ENCODE results near the gene JAKMIP2.
"Not testable (repeated sequence)": the region's sequence is repeated elsewhere in the genome, so short reads cannot be mapped to it uniquely, and the experiment has no call there.

JAKMIP2 gene

DNA sequence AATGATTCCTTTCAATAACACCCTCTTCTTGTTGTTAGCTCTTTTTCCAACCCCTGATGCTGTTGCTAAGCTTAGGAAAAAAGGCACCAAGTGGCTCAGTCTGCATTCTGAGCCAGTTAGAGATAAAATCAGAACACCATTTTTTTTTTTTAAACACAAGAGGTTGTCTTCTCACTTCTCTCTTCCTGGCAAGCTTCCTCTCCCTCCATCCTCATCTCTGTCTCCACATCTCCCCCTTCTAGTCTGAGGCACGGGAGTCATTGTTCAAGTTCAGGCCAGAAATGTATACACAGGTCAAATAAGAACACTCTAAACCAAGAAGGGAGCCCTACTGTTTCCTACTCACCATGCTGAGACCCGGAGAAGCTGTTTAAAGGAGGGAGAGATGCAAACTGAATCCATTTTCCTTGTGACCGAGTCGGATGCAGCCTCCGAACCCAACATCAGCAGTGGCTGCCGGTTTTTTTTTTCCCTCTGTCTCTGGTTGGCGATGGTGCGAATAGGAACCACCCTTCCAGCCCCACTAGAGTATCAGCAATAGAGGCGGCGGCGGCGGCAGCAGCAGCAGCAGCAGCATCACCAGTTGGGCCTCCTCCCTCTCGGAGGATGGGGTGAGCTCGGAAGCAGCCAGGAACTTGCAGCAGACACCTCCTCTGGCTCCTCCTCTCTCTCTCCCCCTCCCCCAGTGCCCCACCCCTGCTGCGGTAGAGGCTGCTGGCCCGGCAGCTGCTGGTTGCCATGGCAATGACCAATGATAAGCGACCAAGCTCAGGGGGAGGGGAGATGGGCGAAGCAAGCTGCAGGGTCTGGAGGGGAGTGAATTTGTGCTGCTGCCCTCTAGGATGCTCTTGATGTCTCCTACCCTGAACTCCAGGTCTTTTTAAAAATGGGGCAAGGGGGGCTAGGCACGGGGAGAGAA lies at the start of gene JAKMIP2:
Gene JAKMIP2, minus strand, starts transcription at position 619 of the 919 bp plus-strand sequence. CDS start 110,922 bp downstream, outside the sequence.
- peak; percentile 98 for DNase-seq

DNA sequence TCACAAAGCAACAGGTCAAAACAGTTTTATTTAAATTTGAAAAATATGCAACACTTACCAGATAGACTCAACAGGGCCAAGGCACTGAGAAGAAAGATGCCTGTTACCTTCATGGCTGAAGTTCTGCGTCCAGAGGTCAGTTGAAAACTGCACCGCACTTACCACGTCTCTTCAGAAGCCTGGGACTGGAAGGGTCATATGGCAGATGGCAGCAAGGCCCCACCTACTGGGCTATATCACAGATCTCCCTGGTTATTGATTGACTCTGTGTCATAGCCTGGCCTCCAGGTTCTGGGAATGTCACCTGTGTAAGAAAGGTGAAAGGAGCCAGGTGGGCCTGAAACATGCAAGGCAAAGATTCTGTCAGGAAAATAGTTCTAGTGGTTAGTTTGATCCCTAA lies 48.9 kb upstream of the JAKMIP2 start, which contains the start of gene SPINK1:
Gene SPINK1, minus strand, starts transcription at position 207 of the 400 bp plus-strand sequence. Its CDS starts 94 bp downstream, at position 113.
- DNase-seq, result no peak

DNA sequence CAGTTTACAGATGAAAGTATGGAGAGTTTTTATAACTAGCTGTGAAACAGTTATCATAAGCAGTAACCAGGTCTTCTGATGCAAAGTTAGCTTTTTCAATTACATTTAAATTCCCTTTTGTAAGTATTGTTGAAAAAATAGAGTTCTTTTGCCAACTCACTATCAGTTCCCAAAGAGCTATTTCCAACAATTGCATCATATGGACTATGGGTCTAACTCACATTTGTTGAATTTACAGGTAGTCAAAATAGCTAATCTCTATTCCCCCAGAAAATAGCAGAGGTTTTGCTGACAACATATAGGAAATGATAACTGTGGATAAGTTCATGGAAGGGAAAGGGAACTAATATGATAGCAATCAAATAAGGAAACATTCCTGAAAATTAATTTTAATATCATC lies 47.5 kb upstream of the JAKMIP2 start:
- DNase-seq, result no peak

DNA sequence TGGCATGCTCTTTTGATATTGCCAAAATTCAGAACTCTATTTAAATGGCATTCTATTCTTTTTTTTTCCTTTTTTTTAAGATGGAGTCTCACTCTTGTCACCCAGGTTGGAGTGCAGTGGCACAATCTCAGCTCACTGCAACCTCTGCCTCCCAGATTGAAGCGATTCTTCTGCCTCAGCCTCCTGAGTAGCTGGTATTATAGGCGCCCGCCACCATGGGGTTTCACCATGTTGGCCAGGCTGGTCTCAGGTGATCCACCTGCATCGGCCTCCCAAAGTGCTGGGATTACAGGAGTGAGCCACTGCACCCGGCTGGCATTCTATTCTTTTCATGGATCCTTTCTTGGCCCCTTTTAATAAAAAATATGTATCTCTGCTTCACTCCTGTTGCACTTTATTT lies 44.5 kb upstream of the JAKMIP2 start:
- DNase-seq, result not testable (repeated sequence)

DNA sequence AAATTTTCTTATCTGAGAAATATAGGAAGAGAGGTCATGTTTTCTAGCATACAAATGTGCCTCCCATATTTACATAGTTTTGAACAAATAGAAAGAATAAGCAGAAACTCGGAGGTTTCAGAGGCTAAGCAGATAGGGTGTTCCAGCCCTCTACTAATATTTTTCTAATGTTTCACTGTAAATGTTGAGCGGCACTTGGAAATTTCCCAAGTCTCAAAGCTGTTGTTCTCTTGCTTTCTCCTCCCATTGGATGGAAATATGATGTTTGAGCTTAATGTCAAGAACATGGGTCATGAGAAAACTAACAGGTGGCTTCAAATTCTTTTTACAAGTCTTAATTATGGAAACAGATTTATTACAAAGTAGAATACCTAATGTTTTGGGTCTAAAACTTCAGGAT lies 43.8 kb upstream of the JAKMIP2 start:
- DNase-seq, result no peak

DNA sequence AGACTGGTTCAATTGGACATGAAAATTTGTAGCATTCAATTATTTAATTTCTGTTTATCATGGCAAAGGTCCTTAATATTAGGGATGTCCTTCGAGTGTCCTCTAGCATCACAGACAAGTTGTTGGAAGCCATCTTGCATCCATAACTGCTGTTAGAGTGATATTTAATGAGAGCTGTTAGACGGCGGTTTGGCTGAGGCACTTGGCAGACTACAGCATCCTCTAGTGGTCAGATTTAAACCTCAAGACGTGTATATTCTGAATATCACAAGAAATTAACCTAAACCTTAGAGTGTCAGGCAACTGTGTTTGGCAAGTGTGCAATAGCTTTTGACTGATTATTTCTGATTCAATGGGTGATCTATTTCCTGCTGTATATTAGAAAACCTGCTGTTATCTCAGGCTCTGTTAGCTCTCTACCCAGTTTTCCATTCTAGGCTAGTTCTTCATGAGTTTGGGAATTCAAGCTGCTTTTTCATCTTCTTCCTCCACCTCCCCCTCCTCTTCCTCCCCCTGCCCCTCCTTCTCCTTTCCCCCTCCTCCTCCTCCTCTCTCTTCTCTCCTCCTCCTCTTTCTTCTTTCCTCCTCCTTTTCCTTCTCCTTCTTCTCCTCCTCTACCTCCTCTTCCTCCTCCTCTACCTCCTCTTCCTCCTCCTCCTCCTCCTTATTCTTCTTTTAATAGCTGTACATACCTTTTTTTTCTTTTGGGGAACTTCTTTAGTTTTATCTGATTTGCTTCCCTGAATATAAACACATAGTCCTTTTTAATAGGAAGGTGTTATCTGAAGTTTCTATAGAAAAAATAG lies 40.4 kb upstream of the JAKMIP2 start:
- DNase-seq, result peak; percentile 61

DNA sequence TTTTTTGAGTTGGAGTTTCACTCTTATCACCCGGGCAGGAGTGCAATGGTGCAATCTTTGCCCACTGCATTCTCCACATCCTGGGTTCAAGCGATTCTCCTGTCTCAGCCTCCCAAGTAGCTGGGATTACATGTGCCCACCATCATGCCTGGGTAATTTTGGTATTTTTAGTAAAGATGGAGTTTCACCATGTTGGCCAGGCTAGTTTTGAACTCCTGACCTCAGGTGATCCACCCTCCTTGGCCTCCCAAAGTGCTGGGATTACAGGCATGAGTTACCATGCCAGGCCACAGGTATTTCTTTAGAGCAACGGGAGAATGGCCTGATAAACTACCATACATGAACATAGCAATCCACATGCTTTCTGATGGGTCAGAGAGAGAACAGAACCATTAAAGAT lies 39.7 kb upstream of the JAKMIP2 start:
- DNase-seq, result not testable (repeated sequence)

DNA sequence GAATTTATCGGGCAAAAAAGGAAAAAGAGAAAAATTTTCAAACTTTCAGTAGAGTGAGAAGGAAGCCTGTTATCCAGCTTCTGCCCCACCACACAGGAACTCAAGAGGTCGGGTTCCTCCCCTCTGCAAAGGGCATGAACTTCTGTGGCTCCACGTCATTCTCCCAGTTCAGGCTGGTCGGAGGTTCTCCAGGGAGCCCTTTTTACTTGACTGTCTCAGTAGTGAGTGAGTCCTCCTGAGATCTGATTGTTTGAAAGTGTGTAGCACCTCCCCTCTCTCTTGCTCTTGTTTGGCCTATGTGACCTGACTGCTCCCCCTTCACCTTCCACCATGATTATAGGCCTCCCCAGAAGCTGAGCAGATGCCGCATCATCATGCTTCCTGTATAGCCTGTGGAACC lies 39.2 kb upstream of the JAKMIP2 start:
- no peak for DNase-seq

DNA sequence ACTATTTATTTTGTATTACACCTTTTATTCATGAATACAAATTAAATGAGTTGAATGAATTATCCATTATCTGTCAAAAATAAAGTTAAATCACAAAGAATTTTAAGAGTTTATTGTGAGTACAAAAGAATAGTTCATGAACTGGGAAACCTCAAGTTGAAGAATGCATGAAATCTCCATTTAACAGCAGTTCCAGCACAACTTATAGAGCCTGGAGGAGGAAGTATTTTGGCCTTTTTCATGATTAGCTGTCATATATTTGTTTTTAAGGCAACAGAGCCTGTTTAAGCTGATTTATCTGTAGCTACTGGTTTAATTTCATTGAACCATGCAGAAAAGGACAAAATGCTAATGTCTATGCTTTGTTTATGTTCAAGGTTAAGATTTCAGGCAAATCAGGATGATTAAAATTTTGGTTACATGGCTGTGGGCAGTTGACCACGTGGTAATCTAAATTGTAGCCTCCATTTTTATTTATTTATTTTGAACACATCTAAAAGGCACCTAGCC lies 36.8 kb upstream of the JAKMIP2 start:
- DNase-seq, result no peak

DNA sequence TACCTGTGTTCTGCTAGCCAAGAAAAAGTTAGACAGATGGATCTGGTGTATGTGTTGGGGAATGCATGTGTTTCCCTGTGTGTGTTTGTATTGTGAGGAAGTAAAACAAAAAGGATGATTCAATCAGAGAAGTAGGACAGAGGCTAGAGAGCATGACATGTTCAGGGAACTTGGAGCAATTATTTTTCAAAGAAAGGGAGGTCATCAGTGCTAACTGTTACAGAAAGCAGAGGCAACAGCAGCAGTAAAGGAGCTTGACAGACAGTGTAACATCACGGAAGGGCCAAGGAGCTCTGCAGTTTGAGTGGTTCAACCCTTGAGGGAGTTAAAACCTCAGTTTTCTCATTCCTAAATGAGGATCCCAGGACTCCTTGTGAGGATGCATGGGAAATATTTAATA lies 35.8 kb upstream of the JAKMIP2 start:
- DNase-seq, result no peak

DNA sequence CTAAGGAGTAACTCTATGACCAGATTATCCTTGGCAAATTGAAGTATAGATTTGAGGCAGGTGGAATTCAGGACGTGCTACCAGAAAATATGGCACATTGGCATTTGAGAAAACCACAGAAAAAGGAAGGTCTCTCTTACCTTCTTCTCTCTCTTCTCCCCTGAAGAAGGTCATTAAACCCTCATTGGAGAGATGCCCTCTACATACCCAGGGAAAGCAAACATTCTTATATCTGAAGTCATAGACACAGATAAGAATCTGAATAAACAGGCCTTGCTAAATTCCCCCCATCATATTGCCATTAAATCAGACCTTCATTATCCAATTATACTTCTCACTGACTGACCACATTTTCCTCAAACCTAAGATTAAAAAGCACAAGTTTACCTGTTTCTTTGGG lies 31.2 kb upstream of the JAKMIP2 start:
- DNase-seq, result no peak

DNA sequence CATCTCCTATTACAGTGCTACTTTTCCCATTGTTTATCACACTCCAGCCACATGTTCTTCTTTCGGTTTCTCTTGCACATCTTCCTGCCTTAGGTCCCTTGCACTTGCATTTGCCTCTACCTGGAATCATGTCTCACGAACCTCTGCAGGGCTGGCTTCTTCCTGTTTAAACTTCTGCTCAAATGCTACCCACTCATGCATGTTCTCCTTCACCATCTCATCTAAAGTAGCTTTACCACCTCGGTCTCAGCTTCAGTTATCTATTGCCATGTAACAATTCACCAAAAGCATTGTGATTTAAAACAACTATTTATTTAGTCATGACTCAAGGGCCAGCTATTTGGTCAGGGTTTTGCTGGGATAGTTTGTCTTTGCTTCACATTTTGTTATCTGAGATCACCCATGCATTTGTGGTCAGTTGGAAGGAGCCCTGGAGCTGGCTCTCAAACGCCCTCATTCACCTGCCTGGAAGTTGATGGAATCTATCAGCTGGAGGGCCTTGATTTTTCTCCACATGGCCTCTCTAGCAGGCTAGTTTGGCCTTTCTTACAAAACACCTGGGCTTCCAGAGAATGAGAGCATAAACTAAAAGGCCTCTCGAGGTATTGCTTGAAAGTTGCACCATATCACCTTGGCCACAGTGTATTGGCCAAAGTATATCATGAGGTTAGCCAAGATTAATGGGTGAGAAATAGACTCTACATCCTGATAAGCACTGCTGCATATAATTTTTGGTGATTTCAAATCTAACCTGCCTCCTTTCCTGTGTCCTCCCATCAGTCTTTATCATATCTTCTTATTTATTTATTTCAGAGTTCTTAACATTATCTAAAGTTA lies 27.5 kb upstream of the JAKMIP2 start:
- no peak for DNase-seq

DNA sequence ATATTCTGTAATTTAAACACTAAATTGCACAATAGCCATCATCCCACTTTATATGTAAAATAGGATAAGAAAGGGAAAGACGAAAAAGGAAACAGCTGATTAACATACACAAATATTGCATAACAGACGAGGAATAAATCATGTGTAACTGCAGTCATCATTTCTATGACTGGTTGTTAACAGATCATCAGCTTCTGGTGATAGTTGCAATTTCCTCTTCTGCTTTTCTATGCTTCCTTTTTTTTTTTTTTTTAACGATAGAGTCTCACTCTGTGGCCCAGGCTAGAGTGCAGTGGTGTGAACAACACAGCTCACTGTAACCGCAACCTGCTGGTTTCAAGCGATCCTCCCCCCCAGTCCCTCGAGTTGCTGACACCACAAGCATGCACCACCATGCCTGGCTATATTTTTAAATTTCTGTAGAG lies 22.5 kb upstream of the JAKMIP2 start:
- DNase-seq, result no peak

DNA sequence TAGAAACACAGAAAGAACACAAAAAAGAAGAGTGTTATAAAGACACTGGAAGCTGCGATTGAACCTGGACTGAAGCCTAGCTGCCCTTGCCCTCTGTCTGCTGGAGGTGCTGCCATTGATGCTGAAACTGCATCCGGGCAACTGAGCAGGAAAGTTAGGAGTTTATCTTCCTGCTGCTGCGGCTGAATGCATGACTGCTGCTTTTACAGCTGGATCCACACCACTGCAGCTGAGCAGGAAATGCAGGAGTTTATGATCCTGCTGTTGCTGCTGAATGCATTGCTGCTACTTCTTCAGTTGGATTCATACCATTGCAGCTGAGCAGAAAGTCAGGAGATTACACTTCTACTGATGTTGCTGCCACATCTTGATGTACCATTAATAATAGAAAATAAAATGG lies 21.8 kb upstream of the JAKMIP2 start:
- DNase-seq, result peak; percentile 24

DNA sequence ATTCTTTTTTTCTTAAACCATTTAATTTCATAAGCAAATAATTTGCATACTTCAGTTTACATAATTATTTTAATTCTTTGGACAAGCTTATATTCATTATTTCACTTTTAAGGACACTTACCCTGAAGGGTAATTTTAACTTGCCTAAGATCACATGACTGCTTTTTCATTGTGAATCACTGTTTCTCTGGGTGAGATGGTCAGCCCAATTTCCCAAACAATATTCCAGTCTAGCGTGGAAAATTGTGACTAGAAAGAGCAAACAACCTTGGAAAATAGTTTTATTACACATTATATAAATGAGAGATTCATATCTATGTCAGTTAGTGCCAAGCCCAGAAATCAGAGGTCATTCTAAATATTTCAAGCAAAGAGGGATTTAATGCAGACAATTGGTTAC lies 21.4 kb upstream of the JAKMIP2 start:
- no peak for DNase-seq

DNA sequence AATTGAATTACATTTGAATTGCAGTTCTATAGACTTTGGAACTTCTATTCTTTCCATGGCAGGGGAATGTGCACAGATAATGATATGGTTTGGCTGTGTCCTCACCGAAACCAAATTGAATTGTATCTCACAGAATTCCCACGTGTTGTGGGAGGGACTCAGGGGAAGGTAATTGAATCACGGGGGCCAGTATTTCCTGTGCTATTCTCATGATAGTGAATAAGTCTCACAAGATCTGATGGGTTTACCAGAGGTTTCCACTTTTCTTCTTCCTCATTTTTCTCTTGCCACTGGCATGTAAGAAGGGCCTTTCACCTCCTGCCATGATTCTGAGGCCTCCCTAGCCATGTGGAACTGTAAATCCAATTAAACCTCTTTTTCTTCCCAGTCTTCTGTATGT lies 20.6 kb upstream of the JAKMIP2 start:
- not testable (repeated sequence) for DNase-seq

DNA sequence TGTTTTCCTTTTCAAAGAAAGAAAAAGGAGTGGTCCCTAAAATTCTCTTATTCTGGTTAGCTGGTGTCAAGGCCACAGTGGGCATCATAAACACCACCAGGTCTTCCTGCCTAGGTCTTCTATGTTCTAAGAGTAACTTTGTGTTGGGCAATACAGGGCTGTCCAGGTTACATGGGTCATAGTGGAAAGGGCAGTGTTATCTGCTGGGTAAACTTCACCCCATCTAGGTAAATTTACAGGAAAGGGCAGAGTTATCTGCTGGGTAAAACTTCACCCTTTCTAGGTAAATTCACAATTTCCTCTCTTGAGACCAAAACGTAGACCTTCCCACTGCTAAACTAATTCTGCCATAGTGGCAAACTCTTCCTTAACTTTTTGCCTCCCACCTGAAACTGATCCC lies 18.9 kb upstream of the JAKMIP2 start:
- DNase-seq, result no peak

DNA sequence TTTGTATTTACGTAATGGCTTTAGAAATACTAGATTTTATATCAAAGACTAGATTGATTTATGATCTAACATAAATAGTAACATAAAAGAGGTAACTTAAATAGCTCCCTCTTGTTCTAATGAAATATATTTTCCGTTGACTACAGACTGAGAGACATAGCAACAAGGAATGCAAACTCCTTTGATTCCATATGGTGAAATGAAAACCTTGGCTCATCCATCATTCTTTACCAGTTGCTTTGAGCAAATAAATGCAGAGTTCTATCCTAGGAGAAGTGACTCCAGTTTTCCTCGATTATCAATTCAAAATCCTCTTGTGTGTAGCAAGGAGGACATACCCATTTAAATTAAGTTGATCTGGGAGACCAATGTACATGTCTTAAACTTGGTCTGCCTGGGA lies 18.0 kb upstream of the JAKMIP2 start:
- DNase-seq, result no peak

DNA sequence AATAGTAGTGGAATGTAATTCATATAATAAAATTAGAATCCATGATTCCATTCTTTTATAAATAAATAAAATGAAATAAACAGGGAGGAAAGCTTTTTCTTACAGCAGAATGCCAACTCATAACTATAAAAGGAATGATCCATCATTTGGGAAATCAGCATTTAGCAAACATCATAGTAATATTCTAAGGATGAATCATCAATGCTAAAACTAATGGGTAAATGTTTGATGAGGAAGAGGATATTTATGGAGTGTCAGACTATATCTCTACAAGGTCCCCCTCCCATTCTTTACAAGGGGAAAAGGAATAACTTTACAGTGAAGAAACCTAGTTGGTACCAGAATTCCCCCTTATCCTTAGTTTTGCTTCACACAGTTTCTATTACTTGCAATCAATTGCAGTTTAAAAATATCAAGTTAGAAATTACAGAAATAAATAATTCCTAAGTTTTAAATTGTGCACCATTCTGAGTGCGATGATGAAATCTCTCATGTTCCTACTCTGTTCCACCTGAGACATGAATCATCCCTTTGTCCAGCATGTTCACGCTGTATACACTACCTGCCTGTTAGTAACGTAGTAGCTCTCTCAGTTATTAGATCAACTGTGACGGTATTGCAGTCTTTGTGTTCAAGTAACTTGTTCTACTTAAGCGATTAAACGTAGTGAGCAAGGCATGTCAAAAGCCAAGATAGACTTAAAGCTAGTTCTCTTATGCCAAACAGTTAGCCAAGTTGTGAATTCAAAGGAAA lies 14.2 kb upstream of the JAKMIP2 start:
- DNase-seq, result no peak

DNA sequence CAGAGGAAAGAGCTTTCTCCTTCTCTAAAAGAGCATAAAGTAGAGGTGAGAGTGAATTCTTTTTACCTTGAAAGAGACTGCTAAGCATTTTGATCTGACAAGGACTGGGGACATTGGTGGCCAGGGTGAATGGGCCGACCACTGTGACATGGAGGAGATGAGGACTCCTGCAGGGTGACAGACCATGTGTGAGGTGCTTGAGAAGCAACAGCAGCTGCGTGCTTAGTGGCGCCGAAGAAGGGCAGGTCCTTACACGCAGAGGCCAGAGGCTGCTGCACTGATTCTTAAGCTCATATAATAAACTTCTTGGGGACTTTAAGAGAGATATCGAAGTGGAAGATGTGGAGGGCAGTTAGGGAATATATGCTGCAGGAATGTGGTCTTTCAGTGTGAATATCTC lies 8.7 kb upstream of the JAKMIP2 start:
- no peak for DNase-seq

DNA sequence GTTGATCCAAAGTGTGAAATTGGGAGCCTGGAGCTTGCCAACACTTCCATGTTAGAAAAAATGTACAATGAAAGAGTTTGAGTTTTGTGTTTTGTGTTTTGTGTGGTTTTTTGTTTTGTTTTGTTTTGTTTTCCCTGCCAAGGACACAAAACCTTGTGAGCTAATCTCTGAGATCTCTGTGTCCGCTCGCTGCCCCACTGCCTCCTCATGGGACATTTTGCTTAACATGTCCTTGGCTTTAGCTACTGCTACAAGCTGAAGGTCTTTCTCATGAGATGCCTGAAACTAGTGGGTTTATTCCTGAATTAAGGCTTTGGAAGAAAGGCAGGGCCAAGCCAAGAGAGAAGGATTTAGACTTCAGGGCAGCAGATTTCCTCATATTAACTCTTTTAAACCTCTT lies 7.3 kb upstream of the JAKMIP2 start:
- no peak for DNase-seq

DNA sequence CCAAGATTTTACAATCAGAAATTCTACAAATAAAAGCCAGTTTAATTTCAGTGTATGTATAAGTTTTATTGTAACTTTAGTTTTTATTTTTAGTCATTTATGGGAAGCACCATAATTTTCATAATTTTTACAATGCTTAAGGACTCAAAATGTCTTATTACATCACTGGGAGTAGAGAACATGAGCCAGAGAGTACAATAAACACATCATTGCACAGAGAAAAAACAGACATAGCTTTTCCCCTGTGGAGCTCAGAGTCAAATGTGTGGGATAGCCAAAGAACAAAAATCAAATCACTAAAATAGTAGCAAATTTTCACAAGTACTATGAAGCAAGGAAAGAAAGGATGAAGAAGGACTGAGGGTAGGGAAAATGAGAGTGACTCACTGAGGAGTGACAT lies 5.5 kb upstream of the JAKMIP2 start:
- no peak for DNase-seq

Measured in NCI-H146 (cell line).